PC-3 (cell line): ENCODE results near the gene STAT4.

Experiments
- EZH2 ChIP-seq: fragments of 300-600 bp; sonication (generic); IDR thresholded peaks from one replicate; pipeline ENCODE4 v1.6.1; 2017; ENCODE audit warnings: antibody characterized with exemption, mild to moderate bottlenecking, low read length; ENCODE audit not compliant: unreplicated experiment
- EZH2phosphoT487 ChIP-seq: fragments of 300-600 bp; sonication (generic); IDR thresholded peaks from 2 replicates; pipeline ENCODE4 v1.6.1; 2018; ENCODE audit warnings: mild to moderate bottlenecking, antibody characterized with exemption, low read length, borderline replicate concordance
- TF ChIP-seq, protein P1 (sequence below): fragments of 300-600 bp; sonication (generic); conservative IDR thresholded peaks from 2 replicates; pipeline ENCODE4 v1.5.1; 2017; ENCODE audit warnings: antibody characterized with exemption, low read depth, mild to moderate bottlenecking, low read length

DNA sequence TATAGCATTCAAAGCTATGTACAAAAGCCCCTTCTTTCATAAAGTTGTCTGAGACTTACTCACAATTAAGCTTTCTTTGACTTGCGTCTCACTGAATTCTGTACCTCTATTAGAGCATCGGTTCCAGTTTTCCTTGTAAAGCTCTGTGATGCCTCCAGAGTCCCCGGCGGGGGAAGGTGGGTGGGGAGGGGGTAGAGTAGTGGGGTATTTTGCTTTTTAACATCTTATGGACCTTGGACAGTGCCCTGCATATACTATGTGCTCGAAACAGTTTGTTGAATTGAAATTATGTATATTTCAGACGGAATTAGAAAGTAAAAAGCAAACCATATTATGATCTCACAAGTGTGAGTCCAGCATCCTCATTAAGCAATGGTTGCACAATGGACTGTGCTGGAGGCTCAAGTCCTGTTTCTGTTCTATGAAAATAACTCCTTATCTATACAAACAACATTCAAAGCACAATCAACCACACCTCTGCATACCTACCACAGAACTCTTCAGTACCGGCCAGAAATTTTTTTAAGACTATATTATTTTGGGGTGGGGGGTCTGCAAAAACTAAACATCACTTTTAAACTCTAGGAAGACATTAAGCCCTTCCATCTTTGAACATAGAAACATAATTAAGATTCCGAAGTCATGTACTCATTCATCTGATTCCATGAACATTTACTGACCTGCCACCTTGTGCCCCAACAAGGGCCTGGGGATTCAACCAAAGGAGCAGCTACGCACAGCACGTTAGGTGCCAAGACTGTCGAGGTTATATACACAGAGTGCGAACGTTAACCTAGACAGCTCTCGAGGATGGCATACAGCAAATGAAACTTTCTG is 137.7 kb downstream of the STAT4 start:
- TF ChIP-seq, protein P1, sequence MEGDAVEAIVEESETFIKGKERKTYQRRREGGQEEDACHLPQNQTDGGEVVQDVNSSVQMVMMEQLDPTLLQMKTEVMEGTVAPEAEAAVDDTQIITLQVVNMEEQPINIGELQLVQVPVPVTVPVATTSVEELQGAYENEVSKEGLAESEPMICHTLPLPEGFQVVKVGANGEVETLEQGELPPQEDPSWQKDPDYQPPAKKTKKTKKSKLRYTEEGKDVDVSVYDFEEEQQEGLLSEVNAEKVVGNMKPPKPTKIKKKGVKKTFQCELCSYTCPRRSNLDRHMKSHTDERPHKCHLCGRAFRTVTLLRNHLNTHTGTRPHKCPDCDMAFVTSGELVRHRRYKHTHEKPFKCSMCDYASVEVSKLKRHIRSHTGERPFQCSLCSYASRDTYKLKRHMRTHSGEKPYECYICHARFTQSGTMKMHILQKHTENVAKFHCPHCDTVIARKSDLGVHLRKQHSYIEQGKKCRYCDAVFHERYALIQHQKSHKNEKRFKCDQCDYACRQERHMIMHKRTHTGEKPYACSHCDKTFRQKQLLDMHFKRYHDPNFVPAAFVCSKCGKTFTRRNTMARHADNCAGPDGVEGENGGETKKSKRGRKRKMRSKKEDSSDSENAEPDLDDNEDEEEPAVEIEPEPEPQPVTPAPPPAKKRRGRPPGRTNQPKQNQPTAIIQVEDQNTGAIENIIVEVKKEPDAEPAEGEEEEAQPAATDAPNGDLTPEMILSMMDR: no peak
- no peak for TF ChIP-seq EZH2
- no peak for TF ChIP-seq EZH2phosphoT487
